ENCODE data around the gene TATDN2.

The TATDN2 gene

GRCh38 chr3:10322352-10322710 lies 74.1 kb downstream of the TATDN2 start:
- no peak for DNase-seq

GRCh38 chr3:10327592-10327991 lies 79.3 kb downstream of the TATDN2 start:
- no peak for DNase-seq

- DNase-seq: no peak
Observed at GRCh38 chr3:10328460-10329071, 80.3 kb downstream of the TATDN2 start.

DNA sequence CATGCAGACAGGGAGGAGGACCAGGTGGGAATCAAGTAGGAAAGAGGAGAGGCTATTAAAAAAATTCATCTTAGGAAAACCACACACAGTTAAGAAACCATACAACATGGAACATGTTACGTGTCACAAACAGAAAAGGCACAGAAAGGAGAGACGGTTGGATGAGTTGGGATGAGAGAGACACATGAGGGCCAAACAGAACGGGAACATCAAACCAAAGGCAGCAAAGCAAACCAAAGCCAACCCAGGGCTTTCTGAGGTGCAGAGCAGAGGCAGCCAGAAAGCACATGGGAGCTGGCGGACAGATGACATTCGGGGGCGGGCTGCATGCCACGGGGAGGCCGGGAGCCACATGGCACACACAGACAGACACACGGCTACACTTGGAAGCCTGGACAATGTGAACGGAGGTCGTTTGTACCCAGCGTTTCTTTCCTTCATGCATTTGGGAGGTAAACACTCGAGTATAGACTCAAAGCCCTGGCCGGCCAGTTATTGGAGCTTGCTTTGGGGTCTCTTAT lies 81.3 kb downstream of the TATDN2 start:
- DNase-seq: no peak

GRCh38 chr3:10330319-10330718 lies 82.1 kb downstream of the TATDN2 start:
- no peak for DNase-seq

Measured in GOT3 (cell line).